Transverse colon (tissue), 4 donors: ENCODE results near the gene TNS1.

Experiments
- CTCF ChIP-seq, 5 experiments: fragments of 200-600 bp in 3 of 5; fragments of 450-650 bp in 2 of 5; sonication (generic) in 3 of 5; IDR thresholded peaks; 1 replicate in 2 of 5; 2 replicates in 3 of 5; pipeline ENCODE4 v1.5.1; 2016 to 2017; ENCODE audit warnings: antibody characterized with exemption in 5 of 5, inconsistent platforms in 3 of 5, mild to moderate bottlenecking in 2 of 5, moderate library complexity in 1 of 5
- EP300 ChIP-seq: sonication (generic); formaldehyde crosslinking; IDR thresholded peaks from one replicate; pipeline ENCODE4 v1.6.1; 2017; ENCODE audit warnings: antibody characterized with exemption, low read depth
- POLR2A ChIP-seq: fragments of 450-650 bp; IDR thresholded peaks from one replicate; pipeline ENCODE4 v1.6.1; 2016; ENCODE audit warnings: antibody characterized with exemption, mild to moderate bottlenecking, moderate library complexity
- POLR2AphosphoS5 ChIP-seq, 3 donors: sonication (generic); formaldehyde crosslinking; IDR thresholded peaks; one replicate each; pipeline ENCODE4 v1.6.1; 2016; ENCODE audit warnings: antibody characterized with exemption in 3 of 3

GRCh38 chr2:217877866-217878265 is 124.9 kb downstream of the TNS1 start:
- TF ChIP-seq CTCF (IDR thresholded peaks at IDR 0.05) = no peak
- TF ChIP-seq EP300 = no peak
- TF ChIP-seq POLR2A = no peak
- no peak for TF ChIP-seq POLR2AphosphoS5 (IDR thresholded peaks at IDR 0.05)
